PFSK-1 (cell line): Measurements from ENCODE around the gene OR1M1.

Experiments used
- FOXP2 ChIP-seq: optimal IDR thresholded peaks from 2 replicates; pipeline ENCODE3; 2011; ENCODE audit warnings: borderline replicate concordance, control low read depth, inconsistent platforms; ENCODE audit not compliant: insufficient read depth; ENCODE audit errors: extremely low read length, extremely low read depth
- POLR2AphosphoS5 ChIP-seq: IDR thresholded peaks from 2 replicates; pipeline ENCODE4 v1.6.1; 2012; ENCODE audit warnings: low read depth, mild to moderate bottlenecking, control low read depth, low read length, moderate library complexity
- REST ChIP-seq, 2 experiments: IDR thresholded peaks; 2 replicates each; pipeline versions ENCODE4 v1.6.1 to v1.8.0; 2011 to 2012; ENCODE audit warnings: low read depth in 2 of 2, low read length in 2 of 2, control low read depth in 1 of 2, inconsistent platforms in 1 of 2, mild to moderate bottlenecking in 1 of 2, moderate library complexity in 1 of 2; ENCODE audit not compliant: insufficient read depth in 1 of 2
- SIN3A ChIP-seq: IDR thresholded peaks from 2 replicates; pipeline ENCODE4 v1.6.1; 2012; ENCODE audit warnings: mild to moderate bottlenecking, low read length, moderate library complexity, borderline replicate concordance; ENCODE audit not compliant: insufficient read depth
- TAF1 ChIP-seq: IDR thresholded peaks from 2 replicates; pipeline ENCODE4 v1.6.1; 2012; ENCODE audit warnings: low read length, control low read depth, borderline replicate concordance; ENCODE audit not compliant: insufficient read depth

Gene OR1M1

GRCh38 chr19:9116547-9116946 is 29.7 kb downstream of the OR1M1 start:
- no peak for TF ChIP-seq REST (IDR thresholded peaks at IDR 0.05; ENCODE audit: insufficient read depth in 1 of 2, low read depth in 2 of 2, low read length in 2 of 2)
- no peak for TF ChIP-seq SIN3A
- TF ChIP-seq TAF1 = no peak
- TF ChIP-seq FOXP2 = no peak
- no peak for TF ChIP-seq POLR2AphosphoS5

- no peak for TF ChIP-seq TAF1
- TF ChIP-seq FOXP2 = no peak
- TF ChIP-seq POLR2AphosphoS5 = no peak
- TF ChIP-seq SIN3A = no peak
- TF ChIP-seq REST (IDR thresholded peaks at IDR 0.05; ENCODE audit: insufficient read depth in 1 of 2, low read depth in 2 of 2, low read length in 2 of 2) = no peak
These were observed 40.1 kb downstream of the OR1M1 start, which contains the start of gene OR7G3 for GRCh38 chr19:9126900-9127405. Gene OR7G3, minus strand, starts transcription at chr19:9126950. Its CDS starts 0 bp downstream, at chr19:9126950.

- no peak for TF ChIP-seq TAF1
- no peak for TF ChIP-seq POLR2AphosphoS5
- no peak for TF ChIP-seq FOXP2
- no peak for TF ChIP-seq SIN3A
- TF ChIP-seq REST (IDR thresholded peaks at IDR 0.05; ENCODE audit: insufficient read depth in 1 of 2, low read depth in 2 of 2, low read length in 2 of 2) = no peak
These were observed 41.3 kb downstream of the OR1M1 start for GRCh38 chr19:9128171-9128570.

GRCh38 chr19:9130965-9131364 is 44.1 kb downstream of the OR1M1 start:
- TF ChIP-seq REST (IDR thresholded peaks at IDR 0.05; ENCODE audit: insufficient read depth in 1 of 2, low read depth in 2 of 2, low read length in 2 of 2) (no peak), POLR2AphosphoS5 (no peak), TAF1 (no peak), SIN3A (no peak), FOXP2 (no peak)
